Cardiac muscle cell (in vitro differentiated cells and primary cell): ENCODE results near the gene KLF16. TPM values are rescaled to one million over a fixed set of nuclear protein-coding genes. Genes with fewer than 3 reads are reported as not detected.
A peak's percentile ranks its signal among the peaks of the same experiment; 100 is the strongest.

Experiments used
- DNase-seq, 2 donors: peaks; one replicate each; pipeline versions ENCODE4 v3.0.0 to v3.0.0-alpha.2; 2010 to 2017; ENCODE audit warnings: low read depth in 1 of 2, low spot score in 1 of 2
- H3K27ac ChIP-seq: fragments of 200-600 bp; sonication (generic); 2 replicates; pipeline ENCODE4 v1.5.1; 2016
- H3K27me3 ChIP-seq: fragments of 200-600 bp; sonication (generic); 2 replicates; pipeline ENCODE4 v1.6.0; 2016; ENCODE audit warnings: control low read depth
- H3K36me3 ChIP-seq: fragments of 200-600 bp; sonication (generic); 2 replicates; pipeline ENCODE4 v1.5.1; 2016; ENCODE audit warnings: control low read depth
- H3K4me1 ChIP-seq: fragments of 200-600 bp; sonication (generic); 2 replicates; pipeline ENCODE4 v1.8.1; 2017; ENCODE audit warnings: low read depth, mild to moderate bottlenecking, mixed run types
- H3K4me3 ChIP-seq: fragments of 200-600 bp; sonication (generic); 2 replicates; pipeline ENCODE4 v1.5.1; 2016; ENCODE audit warnings: mild to moderate bottlenecking
- H3K9me3 ChIP-seq: fragments of 200-600 bp; sonication (generic); 2 replicates; pipeline ENCODE4 v1.5.1; 2017; ENCODE audit warnings: low read depth, mild to moderate bottlenecking, control low read depth
- CTCF ChIP-seq: IDR thresholded peaks from 2 replicates; pipeline ENCODE4 v1.5.1; 2012; ENCODE audit warnings: low read depth, mild to moderate bottlenecking, low read length
- polyA plus RNA-seq: library from polyadenylated mRNA; unstranded; fragments of >200 nt; fragmentation: Nextera tagmentation; extraction: Ambion mirVana; gene quantifications from 2 replicates; pipeline ENCODE4 v1.2.1, GENCODE V29; 2016
- total RNA-seq: library from RNA; depleted of rRNA; stranded (reverse); fragments of >200 nt; gene quantifications from 2 replicates; pipeline ENCODE4 v1.2.3, GENCODE V29; 2016

Gene KLF16
- total and polyA plus RNA-seq, 2 experiments from 2014 or later = 9.1 to 9.3 TPM

GRCh38 chr19:1862424-1863327 lies 703 bp downstream of the KLF16 start:
- Histone ChIP-seq H3K27ac (no peak overlapping the region), H3K4me3 (peak overlapping the region; percentile 85), H3K4me1 (peaks cover 15% of the 10 kb centered on the region), H3K36me3 (no peaks in the 10 kb centered on the region), H3K27me3 (peaks cover 3% of the 10 kb centered on the region), H3K9me3 (no peaks in the 10 kb centered on the region)
- peak in 1 of 2 donors; percentile 60 for DNase-seq
- TF ChIP-seq CTCF = no peak

GRCh38 chr19:1862068-1862423 lies 1.3 kb downstream of the KLF16 start:
- Histone ChIP-seq H3K4me3 (peak overlapping the region; percentile 85), H3K9me3 (no peaks in the 10 kb centered on the region), H3K4me1 (peaks cover 21% of the 10 kb centered on the region), H3K27ac (no peak overlapping the region), H3K36me3 (no peaks in the 10 kb centered on the region), H3K27me3 (peaks cover 3% of the 10 kb centered on the region)
- TF ChIP-seq CTCF = no peak
- no peak for DNase-seq

GRCh38 chr19:1861599-1862031 lies 1.8 kb downstream of the KLF16 start:
- H3K9me3 ChIP-seq = no peaks in the 10 kb centered on the region
- no peak for DNase-seq
- TF ChIP-seq CTCF = no peak
- H3K27ac ChIP-seq = no peak overlapping the region
- H3K4me3 ChIP-seq = peak overlapping the region; percentile 85
- peaks cover 24% of the 10 kb centered on the region for H3K4me1 ChIP-seq
- peaks cover 3% of the 10 kb centered on the region for H3K27me3 ChIP-seq
- no peaks in the 10 kb centered on the region for H3K36me3 ChIP-seq

GRCh38 chr19:1860821-1861598 lies 2.4 kb downstream of the KLF16 start:
- Histone ChIP-seq H3K36me3 (no peaks in the 10 kb centered on the region), H3K27me3 (peaks cover 3% of the 10 kb centered on the region), H3K9me3 (no peaks in the 10 kb centered on the region), H3K4me1 (peaks cover 30% of the 10 kb centered on the region), H3K4me3 (peak overlapping the region; percentile 85), H3K27ac (no peak overlapping the region)
- TF ChIP-seq CTCF = no peak
- no peak for DNase-seq

GRCh38 chr19:1860042-1860775 lies 3.2 kb downstream of the KLF16 start:
- H3K4me1 ChIP-seq = peaks cover 36% of the 10 kb centered on the region
- no peak overlapping the region for H3K27ac ChIP-seq
- H3K36me3 ChIP-seq = no peaks in the 10 kb centered on the region
- peak; percentile 67 to 87 for DNase-seq
- H3K4me3 ChIP-seq = no peak overlapping the region
- H3K27me3 ChIP-seq = peaks cover 3% of the 10 kb centered on the region
- H3K9me3 ChIP-seq = no peaks in the 10 kb centered on the region
- no peak for TF ChIP-seq CTCF
